ENCODE measurements around the gene FAAP100.

Gene FAAP100

DNA sequence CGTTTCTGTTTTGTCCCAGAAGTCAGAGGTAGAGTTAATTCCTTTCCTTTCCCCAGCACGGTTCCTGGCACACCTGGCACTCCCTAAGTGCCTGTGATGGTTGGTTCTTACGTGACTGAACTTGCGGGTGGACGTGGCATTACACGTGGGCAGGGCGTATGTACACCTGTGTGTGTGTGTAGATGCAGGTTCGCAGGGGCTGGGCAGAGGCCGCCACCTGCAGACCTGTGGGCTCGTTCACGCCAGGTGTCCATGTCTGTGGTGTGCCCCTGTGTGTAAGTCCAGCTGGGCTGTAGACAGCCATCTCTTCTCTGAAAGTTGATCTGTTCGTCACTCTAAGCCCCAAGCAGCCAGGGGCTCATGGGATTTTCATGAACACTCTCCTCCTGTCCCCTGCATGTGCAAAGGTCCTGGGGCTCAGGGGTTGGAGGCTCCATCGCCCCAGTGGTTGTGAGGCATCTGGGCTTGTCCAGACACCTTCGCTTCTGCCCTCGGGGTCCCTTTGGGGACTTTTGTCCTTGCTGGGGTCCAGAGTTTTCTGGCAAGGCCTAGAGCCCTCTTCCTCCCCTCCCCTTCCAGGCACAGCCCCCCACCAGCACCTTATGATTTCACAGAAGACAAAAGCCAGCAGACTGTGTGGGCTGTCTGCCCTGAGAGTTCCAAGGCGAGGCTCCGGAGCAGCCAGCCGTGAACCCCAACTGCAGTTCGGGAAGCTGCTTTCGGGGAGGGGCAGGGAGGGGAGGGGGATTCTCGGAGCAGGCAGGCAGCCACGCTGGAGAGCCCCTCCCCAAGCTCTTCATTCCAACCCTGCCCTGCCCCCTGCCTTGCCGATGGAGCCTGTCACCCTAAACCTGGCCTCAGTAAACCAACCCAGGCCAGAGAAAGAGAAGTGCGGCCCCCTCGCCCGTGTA, 29.4 kb downstream of the FAAP100 start:
- no peak for DNase-seq

DNA sequence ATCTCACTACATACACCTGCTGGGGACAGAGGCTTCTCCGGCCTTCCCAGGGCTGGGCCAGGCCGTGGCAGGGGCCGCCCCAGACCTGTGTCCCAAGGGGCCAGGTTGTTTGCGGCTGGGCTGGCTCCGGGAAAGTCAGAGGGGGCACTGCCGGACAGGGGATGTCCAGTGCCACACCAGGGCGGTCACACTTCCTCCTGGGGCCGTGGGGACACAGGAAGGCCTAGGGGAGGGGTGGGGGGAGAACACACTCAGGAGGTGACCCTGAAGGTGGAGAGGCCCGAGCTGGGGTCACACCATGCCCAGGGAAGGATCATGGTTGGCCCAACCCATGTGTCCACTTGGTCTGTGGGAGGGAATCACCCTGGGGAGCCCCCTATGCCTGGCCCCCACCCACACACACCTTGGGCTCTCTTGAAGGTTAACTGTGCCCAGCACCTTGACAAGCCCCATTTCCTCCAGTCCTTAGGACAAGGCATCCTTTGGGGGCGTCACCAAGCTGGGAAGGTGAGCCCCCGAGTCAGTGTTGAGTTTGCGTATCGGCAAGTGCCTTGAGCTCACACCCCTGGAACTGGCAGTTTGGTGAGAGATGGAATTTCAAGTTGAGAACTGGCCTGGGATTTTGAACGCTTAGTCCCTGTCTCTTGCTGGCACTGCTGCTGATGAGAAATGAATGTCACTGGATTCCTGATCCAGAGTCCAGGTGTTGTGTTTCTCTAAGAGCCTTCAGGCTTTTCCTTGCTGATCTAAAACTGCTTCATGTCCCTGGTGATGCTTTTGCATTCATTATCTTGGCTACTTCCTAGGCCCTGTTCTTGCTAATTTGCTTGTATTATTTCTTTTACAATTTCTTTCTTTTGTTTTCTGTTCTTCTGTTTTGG, 31.9 kb downstream of the FAAP100 start:
- DNase-seq: no peak

DNA sequence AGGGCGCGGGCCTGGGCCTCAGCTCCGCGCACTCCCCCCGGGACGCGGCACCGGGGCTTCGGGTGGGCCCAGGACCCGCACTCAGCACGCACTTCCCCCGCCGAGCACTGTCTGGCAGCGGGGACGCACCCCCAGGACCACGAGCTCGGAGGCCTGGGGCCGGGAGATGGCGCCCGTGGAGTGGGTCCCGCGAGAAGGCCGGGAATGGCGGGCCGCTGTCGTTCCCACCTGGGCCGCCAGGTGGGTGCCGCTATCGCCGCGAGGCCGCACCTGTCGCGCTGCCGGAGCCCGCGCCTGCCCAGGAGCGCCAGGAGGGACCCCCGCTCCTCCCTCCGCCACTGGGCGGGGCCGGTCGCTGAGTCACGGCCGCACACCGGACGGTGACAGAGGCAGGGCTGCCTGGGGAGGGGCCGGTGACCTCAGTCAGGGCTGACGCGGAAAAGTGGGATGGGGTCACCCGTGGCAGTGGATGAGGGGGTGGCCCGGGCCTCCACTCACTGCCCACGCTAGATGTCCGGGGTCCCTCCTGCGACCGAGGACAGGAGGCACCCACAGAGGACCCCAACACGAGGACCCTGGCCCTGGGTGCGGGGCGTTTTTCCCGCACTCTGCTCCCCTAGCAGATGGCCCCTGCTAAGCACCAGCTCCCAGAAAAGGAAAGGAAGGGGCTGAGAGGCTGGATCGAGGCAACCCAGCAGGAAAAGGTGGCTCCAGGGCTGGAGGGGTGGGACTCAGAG, 32.7 kb downstream of the FAAP100 start:
- peak; percentile 72 for DNase-seq

DNA sequence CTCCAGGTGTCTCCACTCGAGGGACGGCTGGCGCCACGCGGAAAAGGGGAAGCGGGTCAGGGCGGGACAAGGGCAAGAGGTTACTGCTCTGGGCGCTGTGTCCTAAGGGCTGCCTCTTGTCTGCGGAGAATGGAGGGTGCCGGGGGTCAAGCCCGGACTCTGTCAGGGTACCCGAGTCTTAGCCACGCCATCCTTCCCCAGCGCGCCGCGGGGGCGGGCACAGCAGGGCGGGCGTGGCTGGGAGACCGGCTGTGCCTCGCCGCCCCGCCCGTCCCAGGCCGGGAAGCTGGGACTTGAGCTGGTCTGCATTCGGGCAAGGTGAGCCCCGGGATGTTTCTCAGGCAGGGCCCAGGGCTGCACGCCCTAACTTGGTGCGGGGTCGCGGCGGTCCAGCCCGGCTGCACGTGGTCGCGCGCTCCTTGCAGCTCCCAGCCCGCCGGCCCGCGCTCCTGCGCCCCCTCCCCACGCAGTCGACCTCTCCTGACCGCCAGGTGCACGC, 33.3 kb downstream of the FAAP100 start:
- DNase-seq: peak; percentile 38

DNA sequence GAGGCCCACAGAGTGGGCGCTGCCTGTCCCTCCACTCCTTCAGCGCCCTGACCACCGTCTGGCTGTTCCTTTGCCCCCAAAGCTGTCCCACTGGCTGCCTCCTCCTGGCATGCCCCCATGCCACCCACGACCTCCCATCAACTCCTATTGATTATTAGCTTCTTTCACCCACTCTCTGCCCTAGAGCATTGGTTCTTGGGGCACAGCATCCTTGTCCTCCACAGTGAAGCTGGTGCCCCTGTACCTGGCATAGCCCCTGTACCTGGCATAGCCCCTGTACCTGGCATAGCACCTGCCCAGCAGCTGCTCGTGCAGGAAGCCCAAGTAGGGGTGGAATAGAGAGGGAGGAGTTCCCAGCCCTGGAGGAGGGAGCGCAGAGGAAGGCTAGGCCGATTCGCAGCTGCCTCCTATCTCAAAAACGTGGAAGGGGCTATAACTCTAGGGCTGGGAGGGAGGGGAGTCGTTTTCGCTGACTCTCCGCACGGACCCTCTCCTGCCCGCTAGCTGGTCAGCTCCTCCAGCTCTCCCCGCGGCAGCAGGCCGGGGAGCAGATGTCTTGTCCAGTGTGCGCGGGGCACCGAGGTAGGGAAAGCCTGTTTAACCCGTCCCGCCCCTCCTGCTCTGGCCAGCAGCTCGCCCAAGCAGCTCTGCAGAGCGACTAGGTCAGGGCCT, 33.9 kb downstream of the FAAP100 start:
- no peak for DNase-seq

DNA sequence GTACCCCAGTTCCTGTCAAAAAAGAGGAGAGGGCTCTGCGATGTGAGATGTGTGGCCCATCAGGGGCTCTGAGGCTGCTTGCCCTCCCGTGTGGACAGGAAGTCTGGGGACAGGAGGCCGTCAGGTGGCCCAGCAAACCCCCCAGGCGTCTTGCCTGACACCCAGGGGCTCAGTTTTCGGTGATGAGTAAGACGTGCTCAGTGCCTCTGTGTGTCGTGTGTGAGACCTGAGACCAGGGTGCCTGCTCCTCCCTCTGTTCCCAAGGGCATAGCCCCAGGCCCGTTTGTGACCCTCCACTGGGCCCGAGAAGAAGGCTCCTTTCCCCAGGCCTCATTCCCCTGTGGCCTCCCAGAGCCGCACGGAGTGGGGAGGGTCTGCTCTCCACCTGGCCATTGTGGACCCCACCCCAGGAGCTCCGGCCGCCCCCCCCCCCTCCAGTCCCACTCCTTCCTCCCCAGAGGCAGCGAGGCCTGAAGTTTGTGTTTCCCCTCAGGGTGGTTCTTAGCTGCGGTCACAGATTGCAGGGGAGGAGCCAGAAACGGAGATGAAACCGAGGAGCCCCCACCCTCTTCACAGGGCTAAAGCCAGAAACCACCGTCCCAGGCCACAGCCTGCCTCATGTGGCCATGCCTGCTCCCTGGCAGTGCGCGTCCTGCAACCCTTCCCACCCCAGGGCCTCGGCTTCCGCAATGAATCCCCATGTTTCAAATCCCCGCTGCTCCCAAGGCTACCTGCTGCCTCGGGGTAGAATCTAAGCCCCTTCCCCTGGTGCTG, 34.6 kb downstream of the FAAP100 start:
- no peak for DNase-seq

DNA sequence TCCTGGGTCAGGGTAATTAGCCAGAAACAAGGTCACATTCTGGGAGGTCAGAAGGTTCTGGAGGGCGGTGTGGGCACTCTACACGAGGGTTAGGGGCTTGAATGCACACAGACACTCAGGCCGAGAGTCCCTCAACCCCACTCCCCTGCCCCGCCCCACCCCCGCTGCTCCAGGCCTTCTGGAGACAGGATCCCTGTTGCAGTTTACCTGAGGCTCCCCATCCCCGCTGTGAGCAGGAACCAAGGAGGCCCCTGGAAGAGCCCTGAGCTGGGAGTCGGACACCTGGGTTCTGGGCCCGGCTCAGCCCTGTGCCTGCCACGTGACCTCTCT, 35.2 kb downstream of the FAAP100 start:
- no peak for DNase-seq

DNA sequence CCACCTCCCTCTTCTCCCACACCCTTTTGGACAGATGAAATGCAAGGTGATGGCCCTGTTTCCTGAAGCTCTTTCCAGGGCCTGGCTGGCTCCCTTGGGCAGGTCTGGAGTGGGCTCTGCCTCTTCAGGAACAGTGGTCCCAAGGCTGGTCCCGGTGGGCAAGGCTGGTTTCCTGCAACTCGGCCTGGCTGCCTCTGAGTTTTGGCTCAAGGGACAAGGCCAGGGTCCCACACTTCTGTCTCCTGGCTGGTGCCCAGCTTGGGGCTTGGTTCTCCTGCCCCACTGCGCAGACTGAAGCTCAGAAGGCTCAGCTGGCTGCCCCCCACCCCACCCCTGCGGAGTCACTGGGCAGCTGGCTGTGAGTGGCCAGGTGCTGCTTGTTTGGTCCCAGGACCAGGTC, 35.7 kb downstream of the FAAP100 start:
- DNase-seq: no peak

DNA sequence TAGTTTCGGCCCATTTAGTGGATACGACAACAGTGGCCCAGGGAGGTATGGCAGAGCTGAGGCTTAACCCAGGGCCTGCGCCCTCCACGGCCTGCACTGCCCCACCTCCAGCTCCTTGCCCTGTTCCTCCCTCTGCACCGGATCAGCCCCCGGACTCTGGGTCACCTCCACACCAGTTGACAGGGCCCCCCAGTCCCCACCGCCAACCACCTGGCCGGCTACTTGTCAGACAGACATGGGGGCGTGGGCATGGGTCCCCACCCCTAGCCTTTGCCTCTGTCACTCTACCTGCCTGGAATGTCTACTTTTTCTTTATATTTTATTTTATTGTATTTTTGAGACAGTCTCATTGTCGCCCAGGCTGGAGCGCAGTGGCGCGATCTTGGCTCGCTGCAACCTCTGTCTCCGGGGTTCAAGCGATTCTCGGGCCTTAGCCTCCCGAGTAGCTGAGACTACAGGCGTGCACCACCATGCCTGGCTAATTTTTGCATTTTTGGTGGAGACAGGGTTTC, 36.6 kb downstream of the FAAP100 start:
- DNase-seq: no peak

DNA sequence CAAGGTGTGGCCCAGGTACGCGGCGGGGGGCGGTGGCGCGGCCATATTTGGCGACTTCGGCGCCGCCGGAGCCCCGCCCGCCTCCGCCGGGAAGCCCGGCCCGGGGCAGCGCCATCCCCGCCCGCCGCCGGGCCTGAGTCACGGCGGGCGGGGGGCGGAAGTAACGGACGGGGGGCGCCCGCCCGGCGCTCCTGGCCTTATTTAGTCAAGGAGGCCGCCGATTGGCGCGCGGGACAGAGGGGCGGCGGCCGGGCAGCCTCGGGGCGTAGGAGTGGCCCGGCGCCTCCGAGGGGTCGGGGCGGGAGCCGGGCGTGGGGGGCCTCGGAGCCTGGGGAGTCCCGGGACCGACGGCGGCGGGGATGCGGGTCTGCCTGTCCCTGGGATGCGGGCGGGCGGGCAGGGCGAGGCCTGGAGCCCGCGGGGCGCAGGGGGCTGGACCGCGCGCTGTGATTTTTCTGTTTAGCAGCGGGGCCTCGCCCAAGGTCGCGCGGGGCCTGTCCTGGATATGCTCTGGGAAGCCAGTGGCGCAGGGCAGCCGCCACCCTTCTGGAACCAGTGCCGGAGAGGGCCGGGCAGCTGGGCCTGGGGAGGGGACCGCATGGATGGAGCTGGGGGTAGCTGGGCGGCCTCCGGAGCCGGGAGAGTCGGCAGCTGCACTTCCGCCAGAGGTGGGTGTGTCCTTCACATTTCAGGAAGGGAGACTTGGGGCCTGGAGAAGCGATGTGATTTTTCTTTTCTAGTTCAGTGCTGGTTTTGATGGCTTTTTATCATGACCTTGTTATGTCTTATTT, 37.2 kb downstream of the FAAP100 start:
- DNase-seq: peak; percentile 80

DNA sequence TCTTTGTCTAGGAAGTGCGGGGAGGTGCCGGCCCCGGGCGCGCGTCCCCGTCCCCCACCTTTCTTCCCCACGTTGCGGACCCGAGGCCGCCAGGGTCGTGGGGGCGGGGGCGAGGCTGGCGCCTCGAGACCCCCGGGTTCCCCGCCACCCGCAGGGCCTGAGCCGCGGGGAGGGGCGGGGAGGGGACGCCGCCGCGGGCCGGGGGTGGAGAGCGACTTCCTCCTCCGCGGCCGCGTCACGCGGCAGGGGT, 37.7 kb downstream of the FAAP100 start:
- DNase-seq: no peak

DNA sequence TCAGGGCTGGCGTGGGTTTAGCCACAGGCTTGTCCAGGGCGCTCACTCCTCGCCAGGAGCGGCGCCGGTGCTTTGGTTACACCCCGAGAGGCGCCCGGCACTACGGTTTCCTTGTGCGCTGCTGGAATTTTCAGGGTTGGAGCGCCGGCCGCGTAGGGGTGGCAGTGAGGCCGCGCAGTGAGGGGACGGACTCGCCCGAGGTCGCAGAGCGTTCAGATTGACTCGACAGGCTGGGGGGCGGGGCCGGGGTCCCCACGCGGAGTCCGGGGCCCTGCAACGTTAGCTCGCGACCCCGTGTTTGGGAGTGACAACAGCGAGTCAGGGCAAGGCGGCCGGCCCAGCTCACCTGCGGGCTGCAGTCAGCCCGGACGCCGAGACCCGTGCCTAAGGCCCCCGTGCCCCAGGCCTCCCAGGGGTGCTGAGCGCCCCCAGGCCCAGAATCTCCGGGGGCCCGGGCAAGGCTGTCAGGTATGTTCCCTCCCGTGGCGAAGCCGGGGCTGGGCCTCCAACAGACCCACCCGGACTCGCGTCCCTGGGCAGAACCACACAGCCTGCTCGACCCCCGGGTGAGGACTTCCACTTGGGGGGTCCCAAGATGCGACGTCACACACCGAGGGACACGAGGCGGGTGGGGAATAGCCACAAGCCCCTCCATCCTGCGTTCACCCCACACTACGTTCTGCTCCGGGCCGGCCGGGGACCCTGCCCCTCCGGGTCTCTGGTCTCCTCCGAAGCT, 38.2 kb downstream of the FAAP100 start:
- peak; percentile 64 for DNase-seq

DNA sequence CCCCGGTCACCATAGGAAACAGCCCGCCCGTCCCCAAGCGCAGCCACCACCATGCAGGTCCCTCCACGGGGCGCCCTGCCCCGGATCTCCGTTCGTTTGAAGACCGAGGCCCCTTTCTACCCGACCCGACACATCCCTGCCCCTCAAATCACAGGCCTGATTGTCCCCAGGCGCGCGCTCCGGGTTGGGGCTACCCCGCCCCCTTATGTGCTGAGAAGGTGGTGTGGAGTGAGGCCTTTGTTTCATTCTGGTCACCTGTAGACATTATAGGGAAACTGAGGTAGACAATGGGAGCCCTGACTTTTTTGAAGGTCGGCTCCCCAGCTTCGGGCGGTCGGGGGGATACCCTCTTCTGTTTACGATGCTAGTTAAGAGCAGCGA, 38.8 kb downstream of the FAAP100 start:
- DNase-seq: peak; percentile 83

DNA sequence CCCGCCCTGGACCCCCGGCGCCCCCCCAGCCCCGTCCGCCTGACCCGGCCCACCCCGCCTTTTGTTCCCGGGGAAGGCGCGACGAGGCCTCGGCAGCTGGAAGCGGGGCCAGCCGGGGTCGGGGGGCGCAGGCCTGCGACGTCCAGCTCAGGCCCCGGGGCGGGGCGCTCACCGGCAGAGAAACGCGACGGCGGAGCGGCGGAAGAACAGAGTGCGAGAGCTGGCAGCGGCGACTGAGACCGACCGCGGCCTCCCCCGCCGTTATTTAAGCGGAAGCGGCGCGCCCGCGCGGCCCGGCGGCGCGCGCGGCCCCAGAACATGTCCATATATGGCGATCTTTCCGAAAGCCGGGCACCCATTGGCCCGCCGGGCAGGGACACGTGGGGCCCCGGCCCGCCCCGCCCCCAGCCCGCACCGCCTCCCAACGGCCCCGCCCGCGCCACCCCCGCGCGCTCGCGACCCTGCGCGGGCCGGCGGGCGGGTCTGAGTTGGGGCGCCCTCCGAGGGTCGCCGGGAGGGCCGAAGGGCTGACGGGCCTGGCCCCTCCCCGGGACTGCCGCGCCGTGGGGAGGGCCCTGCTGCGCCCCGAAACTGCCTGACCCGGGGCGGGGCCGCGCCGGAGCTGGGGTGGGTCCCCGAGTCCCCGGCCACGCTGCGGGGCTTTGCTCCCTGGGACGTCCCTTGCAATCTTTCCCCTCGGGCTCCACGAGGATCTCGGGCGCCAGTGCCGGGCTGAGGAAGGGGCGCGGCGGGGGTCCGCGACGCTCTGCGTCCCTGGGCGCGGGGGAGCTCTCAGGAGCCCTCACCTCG, 39.4 kb downstream of the FAAP100 start, which contains the start of gene ACTG1:
Gene ACTG1, minus strand, starts transcription at position 238 of the 810 bp plus-strand sequence. CDS start 445 bp downstream, outside the sequence.
- DNase-seq: peak; percentile 94

DNA sequence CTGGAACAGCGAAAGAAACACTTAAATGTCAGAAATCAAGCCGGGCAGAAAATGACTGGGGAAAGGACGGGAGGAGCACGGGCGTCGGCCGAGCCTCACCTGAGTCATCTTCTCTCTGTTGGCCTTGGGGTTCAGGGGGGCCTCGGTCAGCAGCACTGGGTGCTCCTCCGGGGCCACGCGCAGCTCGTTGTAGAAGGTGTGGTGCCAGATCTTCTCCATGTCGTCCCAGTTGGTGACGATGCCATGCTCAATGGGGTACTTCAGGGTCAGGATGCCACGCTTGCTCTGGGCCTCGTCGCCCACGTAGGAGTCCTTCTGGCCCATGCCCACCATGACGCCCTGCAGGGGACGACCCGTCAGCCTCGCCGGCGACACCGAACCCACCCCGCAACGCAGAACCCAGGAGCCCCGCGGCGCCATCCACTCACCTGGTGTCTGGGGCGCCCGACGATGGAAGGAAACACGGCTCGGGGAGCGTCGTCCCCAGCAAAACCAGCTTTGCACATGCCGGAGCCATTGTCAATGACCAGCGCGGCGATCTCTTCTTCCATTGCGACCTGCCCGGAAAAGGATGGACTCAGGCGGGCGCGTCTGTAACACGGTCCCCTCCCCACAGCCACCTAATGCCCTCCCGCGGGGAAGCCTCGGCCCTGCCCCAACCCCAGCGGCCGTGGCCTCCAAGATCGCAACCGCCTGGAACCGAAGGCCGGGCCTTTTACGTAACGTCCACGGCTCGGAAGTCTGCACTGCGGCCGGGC, 40.2 kb downstream of the FAAP100 start:
- peak; percentile 51 for DNase-seq

DNA sequence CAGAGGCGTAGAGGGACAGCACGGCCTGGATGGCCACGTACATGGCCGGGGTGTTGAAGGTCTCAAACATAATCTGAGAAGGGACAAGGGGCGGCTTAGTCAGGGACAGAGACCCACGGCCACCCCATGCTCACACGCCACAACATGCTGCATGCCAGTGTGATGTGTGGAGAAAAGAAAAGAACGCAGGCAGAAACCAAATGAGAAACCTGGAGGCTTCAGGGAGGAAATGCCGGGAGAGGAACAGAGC, 40.7 kb downstream of the FAAP100 start:
- DNase-seq: no peak

DNA sequence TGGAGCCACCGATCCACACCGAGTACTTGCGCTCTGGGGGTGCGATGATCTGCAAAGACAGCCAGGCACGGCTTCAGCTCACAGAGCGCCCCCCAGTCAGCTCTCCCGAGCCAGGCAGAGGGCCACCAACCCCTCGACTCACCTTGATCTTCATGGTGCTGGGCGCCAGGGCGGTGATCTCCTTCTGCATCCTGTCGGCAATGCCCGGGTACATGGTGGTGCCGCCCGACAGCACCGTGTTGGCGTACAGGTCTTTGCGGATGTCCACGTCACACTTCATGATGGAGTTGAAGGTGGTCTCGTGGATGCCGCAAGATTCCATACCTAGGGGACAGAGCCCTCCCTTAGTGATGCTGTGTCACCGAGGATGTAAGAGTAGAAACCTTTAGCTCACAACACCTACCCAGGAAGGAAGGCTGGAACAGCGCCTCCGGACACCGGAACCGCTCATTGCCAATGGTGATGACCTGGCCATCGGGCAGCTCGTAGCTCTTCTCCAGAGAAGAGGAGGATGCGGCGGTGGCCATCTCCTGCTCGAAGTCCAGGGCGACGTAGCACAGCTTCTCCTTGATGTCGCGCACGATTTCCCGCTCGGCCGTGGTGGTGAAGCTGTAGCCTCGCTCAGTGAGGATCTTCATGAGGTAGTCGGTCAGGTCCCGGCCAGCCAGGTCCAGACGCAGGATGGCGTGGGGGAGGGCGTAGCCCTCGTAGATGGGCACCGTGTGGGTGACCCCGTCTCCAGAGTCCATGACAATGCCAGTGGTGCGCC, 41.2 kb downstream of the FAAP100 start:
- DNase-seq: peak; percentile 45
